Ovary (tissue), 9 donors: Measurements from ENCODE around the gene WWC1. TPM values are rescaled to one million over a fixed set of nuclear protein-coding genes. Genes with fewer than 3 reads are reported as not detected.
"Not testable (repeated sequence)": the region's sequence is repeated elsewhere in the genome, so short reads cannot be mapped to it uniquely, and the experiment has no call there.

ENCODE experiments used
- DNase-seq, 5 donors: peaks; one replicate each; pipeline ENCODE4 v3.0.0-alpha.2; 2019 to 2020
- H3K27ac ChIP-seq, 2 donors: fragments of 200-600 bp; one replicate each; pipeline versions ENCODE4 v1.5.1 to v1.8.0; 2019 to 2022
- H3K27me3 ChIP-seq: fragments of 200-600 bp; one replicate; pipeline ENCODE4 v1.8.0; 2022
- H3K36me3 ChIP-seq: fragments of 200-600 bp; sonication (generic); one replicate; pipeline ENCODE4 v1.5.1; 2019
- H3K4me1 ChIP-seq: one replicate; pipeline ENCODE4 v1.8.1; 2013; ENCODE audit warnings: mild to moderate bottlenecking, moderate library complexity; ENCODE audit not compliant: insufficient read depth
- H3K4me3 ChIP-seq: fragments of 200-600 bp; sonication (generic); one replicate; pipeline ENCODE4 v1.5.1; 2017
- H3K9me3 ChIP-seq, 2 donors: fragments of 200-600 bp in 1 of 2; sonication (generic) in 1 of 2; one replicate each; pipeline versions ENCODE4 v1.5.1 to v1.8.1; 2013 to 2019; ENCODE audit warnings: mild to moderate bottlenecking in 1 of 2, moderate library complexity in 1 of 2
- EP300 ChIP-seq: sonication (generic); formaldehyde crosslinking; IDR thresholded peaks from one replicate; pipeline ENCODE4 v1.6.1; 2017; ENCODE audit warnings: antibody characterized with exemption
- POLR2A ChIP-seq: fragments of 450-650 bp; IDR thresholded peaks from one replicate; pipeline ENCODE4 v1.6.1; 2017; ENCODE audit warnings: antibody characterized with exemption, mild to moderate bottlenecking, moderate library complexity
- whole genome bisulfite sequencing, 3 donors: extraction: QIAGEN DNeasy Blood & Tissue Kit in 1 of 3; methylation state at CpG; one replicate each; pipeline versions ENCODE4 v1.1.5 to v1.1.7; 2013 to 2017; 5-methylcytosine and 5-hydroxymethylcytosine counted together
- intact Hi-C, 4 donors: fragments of 100-400 bp; cut with DNase I; formaldehyde crosslinking; loops; one replicate each; pipeline versions ENCODE4 v1.11.0 to v1.15.1; 2022 to 2023
- polyA plus RNA-seq, 2 donors: library from polyadenylated mRNA; stranded (reverse); fragments of 200-250 nt in 1 of 2; fragments of 350-450 nt in 1 of 2; fragmentation: Illumina TruSeq in 1 of 2; extraction: RNeasy Lipid Tissue Mini Kit (QIAGEN cat#74804) in 1 of 2; gene quantifications; one replicate each; pipeline ENCODE4 v1.2.3, GENCODE V29; 2013 to 2014
- total RNA-seq, 7 donors: library from RNA; depleted of rRNA in 2 of 7; stranded (reverse); fragments of >200 nt in 2 of 7; fragmentation: NEBNext Ultra II Directional in 3 of 7; extraction: Animal tissue kit (Norgen Biotek cat#: 25700) in 3 of 7; gene quantifications; one replicate each; pipeline versions ENCODE4 v1.1.0 to v1.2.4, GENCODE V29; 2016 to 2023
- TF ChIP-seq, protein P1 (sequence below), 3 donors: fragments of 450-650 bp in 2 of 3; fragments of 200-600 bp in 1 of 3; IDR thresholded peaks; one replicate each; pipeline versions ENCODE4 v1.5.1 to v1.8.0; 2016 to 2022; ENCODE audit warnings: antibody characterized with exemption in 3 of 3, mild to moderate bottlenecking in 1 of 3
- donor health status: DM: no; HTN: no; CAD: no; lungs with moderate emphysema.
- donor health status: DM: no; HTN: no; CAD: no.
- donor health status: Bipolar disorder and iron deficiency.
- donor health status: DM: yes; HTN: yes; CAD: no.
- donor health status: DM: no; HTN: no; CAD: no.
- donor health status: DM: yes; HTN: yes; CAD: no.

Gene WWC1
- total and polyA plus RNA-seq, 9 donors: 0.58 to 60.3 (median 5.3) TPM

DNA sequence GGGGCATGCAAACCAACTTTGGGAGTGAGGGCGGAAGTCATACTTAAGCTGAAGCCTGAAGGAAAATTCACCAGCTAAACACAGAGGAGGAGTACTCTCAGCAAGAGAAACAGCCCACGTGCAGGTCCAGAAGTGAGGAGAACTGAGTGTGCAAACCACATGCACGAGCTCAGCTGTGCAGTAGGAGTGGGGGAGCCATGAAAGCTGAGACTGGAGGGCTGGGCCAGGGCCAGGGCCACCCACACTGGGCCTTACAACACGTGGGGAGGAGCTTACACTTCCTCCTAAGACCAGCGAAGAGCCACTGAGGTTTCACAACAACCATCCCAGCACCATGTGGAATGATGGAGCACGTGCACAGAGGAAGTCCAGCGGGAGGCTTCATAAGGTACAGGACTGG lies 9.3 kb upstream of the WWC1 start:
- Histone ChIP-seq H3K9me3 (no peaks in the 10 kb centered on the region), H3K4me1 (no peaks in the 10 kb centered on the region), H3K27ac (no peak overlapping the region), H3K4me3 (no peak overlapping the region), H3K36me3 (no peaks in the 10 kb centered on the region), H3K27me3 (no peaks in the 10 kb centered on the region)
- 21 to 26% (median 21%) methylated on average over 7 of the region's 7 CpGs for WGBS, 3 donors
- no peak for DNase-seq
- TF ChIP-seq POLR2A (no peak), EP300 (no peak)
- TF ChIP-seq, protein P1, sequence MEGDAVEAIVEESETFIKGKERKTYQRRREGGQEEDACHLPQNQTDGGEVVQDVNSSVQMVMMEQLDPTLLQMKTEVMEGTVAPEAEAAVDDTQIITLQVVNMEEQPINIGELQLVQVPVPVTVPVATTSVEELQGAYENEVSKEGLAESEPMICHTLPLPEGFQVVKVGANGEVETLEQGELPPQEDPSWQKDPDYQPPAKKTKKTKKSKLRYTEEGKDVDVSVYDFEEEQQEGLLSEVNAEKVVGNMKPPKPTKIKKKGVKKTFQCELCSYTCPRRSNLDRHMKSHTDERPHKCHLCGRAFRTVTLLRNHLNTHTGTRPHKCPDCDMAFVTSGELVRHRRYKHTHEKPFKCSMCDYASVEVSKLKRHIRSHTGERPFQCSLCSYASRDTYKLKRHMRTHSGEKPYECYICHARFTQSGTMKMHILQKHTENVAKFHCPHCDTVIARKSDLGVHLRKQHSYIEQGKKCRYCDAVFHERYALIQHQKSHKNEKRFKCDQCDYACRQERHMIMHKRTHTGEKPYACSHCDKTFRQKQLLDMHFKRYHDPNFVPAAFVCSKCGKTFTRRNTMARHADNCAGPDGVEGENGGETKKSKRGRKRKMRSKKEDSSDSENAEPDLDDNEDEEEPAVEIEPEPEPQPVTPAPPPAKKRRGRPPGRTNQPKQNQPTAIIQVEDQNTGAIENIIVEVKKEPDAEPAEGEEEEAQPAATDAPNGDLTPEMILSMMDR (IDR thresholded peaks at IDR 0.05): no peak
- intact Hi-C loops: no loop called here

DNA sequence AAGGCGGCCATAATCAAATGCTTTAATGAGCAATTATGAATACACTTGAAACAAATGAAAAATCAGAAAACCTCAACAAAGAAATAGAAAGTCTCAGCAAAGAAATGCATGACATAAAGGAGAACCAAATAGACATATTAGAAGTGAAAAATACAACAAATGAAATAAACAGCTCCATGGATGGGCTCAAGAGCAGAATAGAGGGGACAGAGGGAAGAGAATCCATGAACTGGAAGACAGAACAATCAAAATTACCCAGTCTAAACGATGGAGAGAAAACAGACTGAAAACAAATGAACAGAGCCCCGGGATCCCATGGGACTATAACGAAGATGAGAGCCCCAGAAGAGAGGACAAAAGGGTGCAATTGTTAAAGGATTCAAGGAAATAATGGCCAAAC lies 6.6 kb upstream of the WWC1 start:
- no peaks in the 10 kb centered on the region for H3K36me3 ChIP-seq
- 81 to 90% (median 90%) methylated on average over 4 of the region's 4 CpGs for WGBS, 3 donors
- intact Hi-C loops: no loop called here
- no peaks in the 10 kb centered on the region for H3K9me3 ChIP-seq
- no peak for DNase-seq
- no peak overlapping the region for H3K4me3 ChIP-seq
- no peak overlapping the region for H3K27ac ChIP-seq
- no peaks in the 10 kb centered on the region for H3K27me3 ChIP-seq
- no peaks in the 10 kb centered on the region for H3K4me1 ChIP-seq
- no peak for TF ChIP-seq EP300
- TF ChIP-seq, protein P1 (IDR thresholded peaks at IDR 0.05): no peak
- TF ChIP-seq POLR2A: no peak

- Histone ChIP-seq H3K9me3 (no peaks in the 10 kb centered on the region), H3K4me1 (no peaks in the 10 kb centered on the region), H3K27ac (no peak overlapping the region), H3K4me3 (no peak overlapping the region), H3K27me3 (no peaks in the 10 kb centered on the region), H3K36me3 (no peaks in the 10 kb centered on the region)
- intact Hi-C loops: no loop called here
- DNase-seq: no peak
- TF ChIP-seq EP300: no peak
- TF ChIP-seq, protein P1 (IDR thresholded peaks at IDR 0.05): no peak
- no peak for TF ChIP-seq POLR2A
- 79 to 92% (median 89%) methylated on average over 2 of the region's 2 CpGs for WGBS, 3 donors
Measured at GRCh38 chr5:168285696-168286095, 5.7 kb upstream of the WWC1 start.

- no peak overlapping the region for H3K4me3 ChIP-seq
- intact Hi-C loops: no loop called here
- no peaks in the 10 kb centered on the region for H3K9me3 ChIP-seq
- DNase-seq: no peak
- WGBS, 3 donors: 26 to 30% (median 27%) methylated on average over 6 of the region's 6 CpGs
- TF ChIP-seq POLR2A (no peak), EP300 (no peak)
- TF ChIP-seq, protein P1 (IDR thresholded peaks at IDR 0.05): no peak
- no peaks in the 10 kb centered on the region for H3K4me1 ChIP-seq
- no peaks in the 10 kb centered on the region for H3K36me3 ChIP-seq
- no peak overlapping the region for H3K27ac ChIP-seq
- no peaks in the 10 kb centered on the region for H3K27me3 ChIP-seq
Measured at GRCh38 chr5:168286386-168286785, 5.1 kb upstream of the WWC1 start.

- DNase-seq, H3K36me3 ChIP-seq, H3K4me3 ChIP-seq, H3K9me3 ChIP-seq, H3K27me3 ChIP-seq, H3K27ac ChIP-seq, H3K4me1 ChIP-seq, intact Hi-C loops: not testable (repeated sequence)
- 88 to 94% (median 89%) methylated on average over 5 of the region's 5 CpGs for WGBS, 3 donors
Measured at GRCh38 chr5:168286863-168287262, 4.6 kb upstream of the WWC1 start.
